ENCODE data around the gene SST. TPM values are rescaled to one million over a fixed set of nuclear protein-coding genes. Genes with fewer than 3 reads are reported as not detected.

The SST gene
- polyA plus RNA-seq, 3 donors = not detected

- Histone ChIP-seq H4K20me1 (ENCODE audit: insufficient read depth, low read length) (no peaks in the 10 kb centered on the region), H3K36me3 (replicated peaks in 1 of 2; ENCODE audit: control insufficient read depth in 1 of 2, insufficient read depth in 2 of 2, low read length in 2 of 2) (no peaks in the 10 kb centered on the region), H3K4me1 (ENCODE audit: control insufficient read depth in 1 of 2, insufficient read depth in 2 of 2, low read length in 2 of 2) (no peaks in the 10 kb centered on the region), H2AFZ (ENCODE audit: insufficient read depth, low read depth, low read length, poor library complexity, severe bottlenecking) (no peak overlapping the region), H3K9ac (ENCODE audit: insufficient read depth, low read length, poor library complexity, severe bottlenecking) (no peak overlapping the region), H3K4me2 (replicated peaks; ENCODE audit: extremely low read depth, low read length, poor library complexity, severe bottlenecking) (no peak overlapping the region), H3K79me2 (ENCODE audit: insufficient read depth, low read length) (no peaks in the 10 kb centered on the region), H3K4me3 (replicated peaks in 1 of 3; ENCODE audit: low read depth in 2 of 3, low read length in 3 of 3) (no peak overlapping the region), H3K27ac (ENCODE audit: low read depth in 1 of 2, low read length in 2 of 2) (no peak overlapping the region), H3K27me3 (ENCODE audit: control insufficient read depth in 2 of 2, insufficient read depth in 2 of 2, low read length in 2 of 2) (no peaks in the 10 kb centered on the region), H3K9me3 (replicated peaks in 1 of 2; ENCODE audit: control insufficient read depth in 1 of 2, insufficient read depth in 1 of 2, low read length in 2 of 2) (no peaks in the 10 kb centered on the region)
- Mint-ChIP-seq H3K9me3 (peaks cover 0 to 2% (median 0%) of the 10 kb centered on the region in 7 donors), H3K4me3 (no peak overlapping the region), H3K27me3 (ENCODE audit: low read depth in 3 of 3) (peaks cover 6 to 9% (median 9%) of the 10 kb centered on the region in 3 donors), H3K4me1 (peaks cover 3% of the 10 kb centered on the region), H3K27ac (no peak overlapping the region), H3K36me3 (no peaks in the 10 kb centered on the region)
- DNase-seq = no peak
- TF ChIP-seq CTCF (IDR thresholded peaks at IDR 0.05) = no peak
- intact Hi-C loops (cut with micrococcal nuclease) = no loop called here
- WGBS (ENCODE audit: insufficient coverage) = 97% methylated on average over 22 of the region's 42 CpGs
These were observed 28.6 kb upstream of the SST start for GRCh38 chr3:187698499-187699399.

GRCh38 chr3:187696021-187696420 is 25.8 kb upstream of the SST start:
- TF ChIP-seq CTCF (IDR thresholded peaks at IDR 0.05) = no peak
- Mint-ChIP-seq H3K4me1 (peaks cover 2% of the 10 kb centered on the region), H3K36me3 (no peaks in the 10 kb centered on the region), H3K27ac (peak overlapping the region in 1 of 7 donors; percentile 41), H3K27me3 (ENCODE audit: low read depth in 3 of 3) (peaks cover 11 to 16% (median 15%) of the 10 kb centered on the region in 3 donors), H3K4me3 (no peak overlapping the region), H3K9me3 (peaks cover 0 to 4% (median 2%) of the 10 kb centered on the region in 7 donors)
- Histone ChIP-seq H3K27ac (ENCODE audit: low read depth in 1 of 2, low read length in 2 of 2) (no peak overlapping the region), H4K20me1 (ENCODE audit: insufficient read depth, low read length) (no peaks in the 10 kb centered on the region), H3K27me3 (ENCODE audit: control insufficient read depth in 2 of 2, insufficient read depth in 2 of 2, low read length in 2 of 2) (no peaks in the 10 kb centered on the region), H3K4me1 (ENCODE audit: control insufficient read depth in 1 of 2, insufficient read depth in 2 of 2, low read length in 2 of 2) (no peaks in the 10 kb centered on the region), H3K36me3 (replicated peaks in 1 of 2; ENCODE audit: control insufficient read depth in 1 of 2, insufficient read depth in 2 of 2, low read length in 2 of 2) (no peaks in the 10 kb centered on the region), H3K9ac (ENCODE audit: insufficient read depth, low read length, poor library complexity, severe bottlenecking) (no peak overlapping the region), H2AFZ (ENCODE audit: insufficient read depth, low read depth, low read length, poor library complexity, severe bottlenecking) (no peak overlapping the region), H3K79me2 (ENCODE audit: insufficient read depth, low read length) (no peaks in the 10 kb centered on the region), H3K9me3 (replicated peaks in 1 of 2; ENCODE audit: control insufficient read depth in 1 of 2, insufficient read depth in 1 of 2, low read length in 2 of 2) (peaks cover 0 to 4% of the 10 kb centered on the region in 2 donors), H3K4me3 (replicated peaks in 1 of 3; ENCODE audit: low read depth in 2 of 3, low read length in 3 of 3) (no peak overlapping the region), H3K4me2 (replicated peaks; ENCODE audit: extremely low read depth, low read length, poor library complexity, severe bottlenecking) (no peak overlapping the region)
- no peak for DNase-seq
- WGBS (ENCODE audit: insufficient coverage) = 60% methylated on average over 1 of the region's 4 CpGs
- intact Hi-C loops (cut with micrococcal nuclease) = no loop called here
